Fibroblast of villous mesenchyme (primary cell): Measurements from ENCODE around the gene JCHAIN. TPM values are rescaled to one million over a fixed set of nuclear protein-coding genes. Genes with fewer than 3 reads are reported as not detected.

Experiments
- DNase-seq: peaks from one replicate; pipeline ENCODE4 v3.0.0-alpha.2; 2010; ENCODE audit warnings: low read depth
- H3K4me3 ChIP-seq: 2 replicates; pipeline ENCODE4 v1.5.1; 2011; ENCODE audit warnings: low read depth, mild to moderate bottlenecking, low read length
- small RNA-seq: library from RNA; depleted of rRNA; stranded (forward); fragments of <200 nt; gene quantifications from one replicate; pipeline ENCODE3, GENCODE V24; 2012
- total RNA-seq: library from RNA; depleted of rRNA; stranded (reverse); fragments of >200 nt; gene quantifications from 2 replicates; pipeline ENCODE4 v1.2.3, GENCODE V29; 2012
- TF ChIP-seq, protein P1 (sequence below): IDR thresholded peaks from 2 replicates; pipeline ENCODE4 v1.5.1; 2012; ENCODE audit warnings: low read depth, mild to moderate bottlenecking, low read length; ENCODE audit not compliant: insufficient read depth

The JCHAIN gene
- total RNA-seq, 1 donor = 2.6 TPM

- H3K4me3 ChIP-seq = no peak overlapping the region
- TF ChIP-seq, protein P1, sequence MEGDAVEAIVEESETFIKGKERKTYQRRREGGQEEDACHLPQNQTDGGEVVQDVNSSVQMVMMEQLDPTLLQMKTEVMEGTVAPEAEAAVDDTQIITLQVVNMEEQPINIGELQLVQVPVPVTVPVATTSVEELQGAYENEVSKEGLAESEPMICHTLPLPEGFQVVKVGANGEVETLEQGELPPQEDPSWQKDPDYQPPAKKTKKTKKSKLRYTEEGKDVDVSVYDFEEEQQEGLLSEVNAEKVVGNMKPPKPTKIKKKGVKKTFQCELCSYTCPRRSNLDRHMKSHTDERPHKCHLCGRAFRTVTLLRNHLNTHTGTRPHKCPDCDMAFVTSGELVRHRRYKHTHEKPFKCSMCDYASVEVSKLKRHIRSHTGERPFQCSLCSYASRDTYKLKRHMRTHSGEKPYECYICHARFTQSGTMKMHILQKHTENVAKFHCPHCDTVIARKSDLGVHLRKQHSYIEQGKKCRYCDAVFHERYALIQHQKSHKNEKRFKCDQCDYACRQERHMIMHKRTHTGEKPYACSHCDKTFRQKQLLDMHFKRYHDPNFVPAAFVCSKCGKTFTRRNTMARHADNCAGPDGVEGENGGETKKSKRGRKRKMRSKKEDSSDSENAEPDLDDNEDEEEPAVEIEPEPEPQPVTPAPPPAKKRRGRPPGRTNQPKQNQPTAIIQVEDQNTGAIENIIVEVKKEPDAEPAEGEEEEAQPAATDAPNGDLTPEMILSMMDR = no peak
- no peak for DNase-seq
These were observed 52.8 kb downstream of the JCHAIN start for GRCh38 chr4:70613306-70614183.

- no peak overlapping the region for H3K4me3 ChIP-seq
- TF ChIP-seq, protein P1 = no peak
- DNase-seq = no peak
These were observed 58.0 kb downstream of the JCHAIN start for GRCh38 chr4:70608324-70608723.

DNA sequence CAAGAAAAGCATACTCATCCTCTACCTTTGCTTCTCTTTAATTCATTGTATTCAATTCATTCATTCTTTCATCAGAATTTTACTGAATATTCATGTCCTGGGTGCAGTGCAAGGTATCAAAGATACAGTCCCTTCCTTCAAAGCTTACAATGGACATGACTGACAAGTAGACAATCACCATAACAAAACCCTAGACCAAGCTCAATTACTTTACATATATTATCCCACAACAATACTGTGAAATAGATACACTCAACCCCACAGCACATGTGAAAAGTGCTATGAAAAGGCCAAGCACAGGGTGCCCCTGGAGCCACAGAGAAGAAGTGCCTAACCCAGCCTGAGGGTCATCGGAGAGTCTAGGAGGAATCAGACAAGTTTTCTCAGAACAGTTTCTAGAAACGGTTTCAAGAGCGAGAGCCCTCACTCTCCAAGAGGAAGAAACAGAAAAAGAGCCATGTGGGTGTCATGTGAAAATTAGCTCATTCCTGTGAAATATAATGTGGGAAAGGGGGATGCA is 58.9 kb downstream of the JCHAIN start:
- TF ChIP-seq, protein P1 = no peak
- no peak for DNase-seq
- no peak overlapping the region for H3K4me3 ChIP-seq

DNA sequence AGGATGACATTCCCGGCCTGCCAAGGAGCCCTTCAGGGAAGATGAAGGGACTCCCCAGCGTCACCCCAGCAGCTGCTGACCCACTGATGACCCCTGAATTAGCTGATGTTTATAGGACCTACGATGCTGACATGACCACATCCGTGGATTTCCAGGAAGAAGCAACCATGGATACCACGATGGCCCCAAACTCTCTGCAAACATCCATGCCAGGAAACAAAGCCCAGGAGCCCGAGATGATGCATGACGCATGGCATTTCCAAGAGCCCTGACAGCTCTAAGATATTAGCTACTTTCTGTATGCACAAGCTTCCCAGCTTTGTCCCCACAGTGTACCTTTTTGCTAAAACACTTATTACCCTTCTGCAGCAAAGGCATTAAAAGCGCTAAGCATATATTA is 59.8 kb downstream of the JCHAIN start:
- TF ChIP-seq, protein P1 = no peak
- no peak overlapping the region for H3K4me3 ChIP-seq
- DNase-seq = no peak

Small RNA genes lying within 50 kb of the gene (small RNA-seq; reads per million reads assigned to genes)
- gene RNU6-520P = not detected
- gene RNU6-784P = 0.38 reads per million

Other genes with a start within 250 kb of the JCHAIN start
- gene MUC7, start 194.3 kb downstream of the JCHAIN start, total RNA-seq = not detected in 2 replicates
- not detected in 2 replicates for gene AMTN, start 147.9 kb downstream of the JCHAIN start, total RNA-seq
- not detected in 2 replicates for gene AMBN, start 74.3 kb downstream of the JCHAIN start, total RNA-seq
- 0.43 and 0.97 TPM in 2 replicates for gene ENAM, start 37.8 kb downstream of the JCHAIN start, total RNA-seq
- 15.1 and 23.3 TPM in 2 replicates for gene UTP3, start 22.0 kb upstream of the JCHAIN start, total RNA-seq
- gene RUFY3, start 55.5 kb upstream of the JCHAIN start, total RNA-seq = 56.7 and 60.5 TPM in 2 replicates
- 78.3 and 117 TPM in 2 replicates for gene GRSF1, start 173.4 kb upstream of the JCHAIN start, total RNA-seq
- 12.9 and 15.5 TPM in 2 replicates for gene MOB1B, start 235.9 kb upstream of the JCHAIN start, total RNA-seq